Cardiac muscle cell (in vitro differentiated cells and primary cell): ENCODE measurements around the gene ADAMTS18. TPM values are rescaled to one million over a fixed set of nuclear protein-coding genes. Genes with fewer than 3 reads are reported as not detected.

Experiments
- DNase-seq, 2 donors: peaks; one replicate each; pipeline versions ENCODE4 v3.0.0 to v3.0.0-alpha.2; 2010 to 2017; ENCODE audit warnings: low read depth in 1 of 2, low spot score in 1 of 2
- H3K27ac ChIP-seq: fragments of 200-600 bp; sonication (generic); 2 replicates; pipeline ENCODE4 v1.5.1; 2016
- H3K27me3 ChIP-seq: fragments of 200-600 bp; sonication (generic); 2 replicates; pipeline ENCODE4 v1.6.0; 2016; ENCODE audit warnings: control low read depth
- H3K36me3 ChIP-seq: fragments of 200-600 bp; sonication (generic); 2 replicates; pipeline ENCODE4 v1.5.1; 2016; ENCODE audit warnings: control low read depth
- H3K4me1 ChIP-seq: fragments of 200-600 bp; sonication (generic); 2 replicates; pipeline ENCODE4 v1.8.1; 2017; ENCODE audit warnings: low read depth, mild to moderate bottlenecking, mixed run types
- H3K4me3 ChIP-seq: fragments of 200-600 bp; sonication (generic); 2 replicates; pipeline ENCODE4 v1.5.1; 2016; ENCODE audit warnings: mild to moderate bottlenecking
- H3K9me3 ChIP-seq: fragments of 200-600 bp; sonication (generic); 2 replicates; pipeline ENCODE4 v1.5.1; 2017; ENCODE audit warnings: low read depth, mild to moderate bottlenecking, control low read depth
- CTCF ChIP-seq: IDR thresholded peaks from 2 replicates; pipeline ENCODE4 v1.5.1; 2012; ENCODE audit warnings: low read depth, mild to moderate bottlenecking, low read length
- polyA plus RNA-seq: library from polyadenylated mRNA; unstranded; fragments of >200 nt; fragmentation: Nextera tagmentation; extraction: Ambion mirVana; gene quantifications from 2 replicates; pipeline ENCODE4 v1.2.1, GENCODE V29; 2016
- total RNA-seq: library from RNA; depleted of rRNA; stranded (reverse); fragments of >200 nt; gene quantifications from 2 replicates; pipeline ENCODE4 v1.2.3, GENCODE V29; 2016

Gene ADAMTS18
- total and polyA plus RNA-seq, 2 experiments from 2014 or later = 0.06 TPM; not detected in 1

- H3K36me3 ChIP-seq = no peaks in the 10 kb centered on the region
- H3K27ac ChIP-seq = no peak overlapping the region
- peaks cover 4% of the 10 kb centered on the region for H3K4me1 ChIP-seq
- no peaks in the 10 kb centered on the region for H3K27me3 ChIP-seq
- no peak for TF ChIP-seq CTCF
- H3K9me3 ChIP-seq = no peaks in the 10 kb centered on the region
- no peak for DNase-seq
- no peak overlapping the region for H3K4me3 ChIP-seq
Measured at GRCh38 chr16:77457046-77457445, 22.2 kb upstream of the ADAMTS18 start.

GRCh38 chr16:77452243-77452642 is 17.4 kb upstream of the ADAMTS18 start:
- no peak for TF ChIP-seq CTCF
- Histone ChIP-seq H3K4me3 (no peak overlapping the region), H3K4me1 (no peaks in the 10 kb centered on the region), H3K27me3 (no peaks in the 10 kb centered on the region), H3K9me3 (no peaks in the 10 kb centered on the region), H3K27ac (no peak overlapping the region), H3K36me3 (no peaks in the 10 kb centered on the region)
- DNase-seq = no peak

- H3K4me3 ChIP-seq = no peak overlapping the region
- H3K4me1 ChIP-seq = no peaks in the 10 kb centered on the region
- H3K27me3 ChIP-seq = no peaks in the 10 kb centered on the region
- no peak for TF ChIP-seq CTCF
- H3K27ac ChIP-seq = no peak overlapping the region
- no peaks in the 10 kb centered on the region for H3K9me3 ChIP-seq
- H3K36me3 ChIP-seq = no peaks in the 10 kb centered on the region
- DNase-seq = no peak
Measured at GRCh38 chr16:77450790-77451487, 16.1 kb upstream of the ADAMTS18 start.

- H3K9me3 ChIP-seq = no peaks in the 10 kb centered on the region
- no peak overlapping the region for H3K27ac ChIP-seq
- no peaks in the 10 kb centered on the region for H3K4me1 ChIP-seq
- no peaks in the 10 kb centered on the region for H3K36me3 ChIP-seq
- TF ChIP-seq CTCF = no peak
- no peak for DNase-seq
- no peaks in the 10 kb centered on the region for H3K27me3 ChIP-seq
- no peak overlapping the region for H3K4me3 ChIP-seq
Measured at GRCh38 chr16:77449208-77449607, 14.4 kb upstream of the ADAMTS18 start.

- Histone ChIP-seq H3K27me3 (no peaks in the 10 kb centered on the region), H3K4me3 (no peak overlapping the region), H3K9me3 (no peaks in the 10 kb centered on the region), H3K27ac (no peak overlapping the region), H3K4me1 (no peaks in the 10 kb centered on the region), H3K36me3 (no peaks in the 10 kb centered on the region)
- no peak for DNase-seq
- no peak for TF ChIP-seq CTCF
Measured at GRCh38 chr16:77445324-77445723, 10.5 kb upstream of the ADAMTS18 start.
